GM19023 (cell line): Measurements from ENCODE around the gene IFT88.
A peak's percentile ranks its signal among the peaks of the same experiment; 100 is the strongest.

Experiments used
- ATAC-seq: cut with Tn5 transposase; IDR thresholded peaks from one replicate; pipeline ENCODE4 v1.9.1; 2021; ENCODE audit warnings: mild to moderate bottlenecking, moderate library complexity; ENCODE audit not compliant: unreplicated experiment

IFT88 gene

GRCh38 chr13:20566898-20567874 is at the start of gene IFT88:
IFT88 (plus strand) TSS chr13:20567157; CDS start chr13:20574386, 7,229 bp downstream.
- ATAC-seq, result peak; percentile 87

- ATAC-seq, result no peak
Observed at GRCh38 chr13:20518660-20519100, 48.3 kb upstream of the IFT88 start.

GRCh38 chr13:20519875-20520274 is 47.1 kb upstream of the IFT88 start:
- ATAC-seq, result no peak

- no peak for ATAC-seq
Observed at GRCh38 chr13:20521364-20522115, 45.4 kb upstream of the IFT88 start.

- peak; percentile 7 for ATAC-seq
Observed at GRCh38 chr13:20525144-20525600, 41.8 kb upstream of the IFT88 start.

- peak; percentile 89 for ATAC-seq
Observed at GRCh38 chr13:20525601-20526544, 41.1 kb upstream of the IFT88 start, which contains the start of gene CRYL1. CRYL1 (minus strand) TSS chr13:20525857; CDS start chr13:20525794, 63 bp downstream.

- ATAC-seq, result no peak
Observed at GRCh38 chr13:20526664-20527063, 40.3 kb upstream of the IFT88 start.

- ATAC-seq, result no peak
Observed at GRCh38 chr13:20528452-20528851, 38.5 kb upstream of the IFT88 start.

- no peak for ATAC-seq
Observed at GRCh38 chr13:20534038-20534608, 32.8 kb upstream of the IFT88 start.

GRCh38 chr13:20536992-20537391 is 30.0 kb upstream of the IFT88 start:
- ATAC-seq, result no peak

- ATAC-seq, result no peak
Observed at GRCh38 chr13:20544201-20544923, 22.6 kb upstream of the IFT88 start.

- no peak for ATAC-seq
Observed at GRCh38 chr13:20546556-20546955, 20.4 kb upstream of the IFT88 start.

GRCh38 chr13:20547479-20547908 is 19.5 kb upstream of the IFT88 start:
- ATAC-seq, result no peak

GRCh38 chr13:20550799-20551198 is 16.2 kb upstream of the IFT88 start:
- ATAC-seq, result no peak

- ATAC-seq, result no peak
Observed at GRCh38 chr13:20553311-20553710, 13.6 kb upstream of the IFT88 start.

GRCh38 chr13:20558982-20559381 is 8.0 kb upstream of the IFT88 start:
- no peak for ATAC-seq

GRCh38 chr13:20559659-20560356 is 7.1 kb upstream of the IFT88 start:
- ATAC-seq, result no peak

GRCh38 chr13:20561741-20562140 is 5.2 kb upstream of the IFT88 start:
- ATAC-seq, result no peak
